Mammary epithelial cell (primary cell): ENCODE data around the gene NF1.

Experiments
- CTCF ChIP-seq, 2 donors: IDR thresholded peaks in 1 of 2; conservative IDR thresholded peaks in 1 of 2; 2 replicates each; pipeline ENCODE4 v1.5.1; 2011 to 2012; ENCODE audit warnings: inconsistent platforms in 2 of 2, low read length in 2 of 2, mild to moderate bottlenecking in 2 of 2, control low read depth in 1 of 2, low read depth in 1 of 2; ENCODE audit not compliant: insufficient read depth in 1 of 2; ENCODE audit errors: extremely low read depth in 1 of 2
- EZH2 ChIP-seq: IDR thresholded peaks from 2 replicates; pipeline ENCODE4 v1.6.1; 2012; ENCODE audit warnings: low read length, inconsistent platforms, borderline replicate concordance

GRCh38 chr17:31171701-31172100 is 76.9 kb downstream of the NF1 start:
- TF ChIP-seq CTCF (conservative IDR thresholded peaks at IDR 0.05 in 1 of 2, IDR thresholded peaks at IDR 0.05 in 1 of 2; ENCODE audit: extremely low read depth in 1 of 2, insufficient read depth in 1 of 2, low read depth in 1 of 2, low read length in 2 of 2), result no peak
- no peak for TF ChIP-seq EZH2
